GM12878 (cell line): ENCODE results near the gene DYSF. TPM values are rescaled to one million over a fixed set of nuclear protein-coding genes. Genes with fewer than 3 reads are reported as not detected.

Experiments
- ATAC-seq: fragments of 200-7000 bp; cut with Tn5 transposase; 3 replicates; pipeline ENCODE4 v1.9.1; 2020; ENCODE audit warnings: mild to moderate bottlenecking, moderate library complexity
- BruUV-seq: library from RNA; stranded (reverse); fragments of 400-500 nt; replicated peaks from 2 replicates; lab custom pipeline; 2021; lab: Mats Ljungman, UMichigan
- CTCF ChIA-PET: fragments of 300-600 bp; sonication (Branson Sonifier 250); formaldehyde crosslinking; extraction: SDS; loops from one replicate; lab custom pipeline; 2021; ENCODE audit warnings: inconsistent platforms; lab: Yijun Ruan, JAX
- POLR2A ChIA-PET: fragments of 350-600 bp; formaldehyde crosslinking; extraction: SDS; loops from one replicate; lab custom pipeline; 2021; ENCODE audit warnings: inconsistent platforms; lab: Charles Lee
- RAD21 ChIA-PET: fragments of 300-600 bp; sonication (Branson Sonifier 250); formaldehyde crosslinking; loops from one replicate; lab custom pipeline; 2023; ENCODE audit warnings: antibody characterized with exemption; ENCODE audit not compliant: unreplicated experiment; lab: Charles Lee
- SMC1A ChIA-PET: fragments of 300-600 bp; sonication (Branson Sonifier 250); formaldehyde crosslinking; loops from one replicate; lab custom pipeline; 2023; ENCODE audit not compliant: unreplicated experiment, uncharacterized antibody; lab: Charles Lee
- DNase-seq: peaks from one replicate; pipeline ENCODE4 v3.0.0-alpha.2; 2011; ENCODE audit warnings: low read depth, low spot score
- FAIRE-seq: peaks from 3 replicates; lab custom pipeline; 2011; peaks lifted over from hg19 to GRCh38; lab: Jason Lieb, UNC
- H2AFZ ChIP-seq: 2 replicates; pipeline ENCODE4 v1.6.0; 2011; ENCODE audit warnings: low read depth, low read length, control low read depth; ENCODE audit not compliant: control insufficient read depth
- H3K27ac ChIP-seq: 2 replicates; pipeline ENCODE4 v1.5.1; 2011; ENCODE audit warnings: control low read depth; ENCODE audit not compliant: control insufficient read depth, insufficient read depth
- H3K27me3 ChIP-seq, 2 experiments: replicated peaks in 1 of 2; 2 replicates each; pipeline versions ENCODE4 v1.6.0 to v1.6.1; 2011; ENCODE audit warnings: low read length in 1 of 2; ENCODE audit not compliant: control insufficient read depth in 2 of 2, insufficient read depth in 2 of 2
- H3K36me3 ChIP-seq, 2 experiments: 2 replicates each; pipeline ENCODE4 v1.5.1; 2011; ENCODE audit warnings: low read length in 1 of 2; ENCODE audit not compliant: control insufficient read depth in 2 of 2, insufficient read depth in 2 of 2
- H3K4me1 ChIP-seq: 2 replicates; pipeline ENCODE4 v1.6.1; 2011; ENCODE audit warnings: mild to moderate bottlenecking, low read length, moderate library complexity, mixed read lengths; ENCODE audit not compliant: control insufficient read depth, insufficient read depth
- H3K4me2 ChIP-seq: 2 replicates; pipeline ENCODE4 v1.6.0; 2011; ENCODE audit warnings: control low read depth; ENCODE audit not compliant: control insufficient read depth, insufficient read depth
- H3K4me3 ChIP-seq: fragments of 200-600 bp; sonication (generic); 2 replicates; pipeline ENCODE4 v1.5.1; 2016
- H3K79me2 ChIP-seq: 2 replicates; pipeline ENCODE4 v1.6.0; 2011; ENCODE audit warnings: low read length; ENCODE audit not compliant: control insufficient read depth, insufficient read depth
- H3K9ac ChIP-seq: 2 replicates; pipeline ENCODE4 v1.8.0; 2011; ENCODE audit warnings: low read length, control low read depth, mixed read lengths; ENCODE audit not compliant: control insufficient read depth, insufficient read depth
- H3K9me3 ChIP-seq: replicated peaks from 3 replicates; pipeline ENCODE4 v1.5.1; 2011; ENCODE audit warnings: mild to moderate bottlenecking, low read length; ENCODE audit not compliant: control insufficient read depth, insufficient read depth
- H4K20me1 ChIP-seq: 2 replicates; pipeline ENCODE4 v1.6.0; 2011; ENCODE audit not compliant: control insufficient read depth, insufficient read depth
- WGBS: methylation state at CpG from one replicate; pipeline ENCODE4 v1.1.6; 2016; ENCODE audit warnings: low lambda C conversion rate; ENCODE audit not compliant: insufficient replicate concordance, insufficient coverage; ENCODE audit errors: missing lambda C conversion rate; 5-methylcytosine and 5-hydroxymethylcytosine counted together
- in situ Hi-C: fragments of 300-500 bp; cut with MboI; formaldehyde crosslinking; loops from 9 replicates; pipeline ENCODE4 v1.14.3; 2018; ENCODE audit warnings: mixed read lengths
- intact Hi-C: fragments of 100-400 bp; cut with micrococcal nuclease; formaldehyde crosslinking; loops from one replicate; pipeline ENCODE4 v1.14.2; 2022; ENCODE audit not compliant: unreplicated experiment
- polyA plus RNA-seq, 11 experiments: library from polyadenylated mRNA; depleted of rRNA in 4 of 11; unstranded in 6 of 11; stranded (reverse) in 5 of 11; fragments of >200 nt; fragmentation: Nextera tagmentation in 4 of 11; fragmentation: Illumina TruSeq in 1 of 11; extraction: Ambion mirVana in 4 of 11; extraction: Trizol in 1 of 11; gene quantifications; 1 replicate in 1 of 11; 2 replicates in 10 of 11; pipeline versions ENCODE4 v1.2.1 to v1.2.3, GENCODE V29; 2011 to 2016; ENCODE audit warnings: inconsistent platforms in 2 of 11, missing spikeins in 2 of 11, low read depth in 1 of 11
- total RNA-seq, 4 experiments: library from RNA; depleted of rRNA in 3 of 4; stranded (reverse); fragments of >200 nt in 3 of 4; fragmentation: Illumina TruSeq in 1 of 4; extraction: Trizol in 1 of 4; gene quantifications; 2 replicates each; pipeline versions ENCODE4 v1.2.1 to v1.2.3, GENCODE V29; 2013 to 2021
- TF ChIP-seq, protein P1 (sequence below): fragments of 450-650 bp; formaldehyde crosslinking; IDR thresholded peaks from 2 replicates; pipeline ENCODE4 v1.5.0; 2022; ENCODE audit warnings: mild to moderate bottlenecking, missing genetic modification characterization

The DYSF gene
- total and polyA plus RNA-seq, 10 of the 15 experiments (the other 5 are each of a cell fraction or from before 2014, with no cell fraction given): under 0.01 to 0.15 (median 0.03) TPM; not detected in 7

DNA sequence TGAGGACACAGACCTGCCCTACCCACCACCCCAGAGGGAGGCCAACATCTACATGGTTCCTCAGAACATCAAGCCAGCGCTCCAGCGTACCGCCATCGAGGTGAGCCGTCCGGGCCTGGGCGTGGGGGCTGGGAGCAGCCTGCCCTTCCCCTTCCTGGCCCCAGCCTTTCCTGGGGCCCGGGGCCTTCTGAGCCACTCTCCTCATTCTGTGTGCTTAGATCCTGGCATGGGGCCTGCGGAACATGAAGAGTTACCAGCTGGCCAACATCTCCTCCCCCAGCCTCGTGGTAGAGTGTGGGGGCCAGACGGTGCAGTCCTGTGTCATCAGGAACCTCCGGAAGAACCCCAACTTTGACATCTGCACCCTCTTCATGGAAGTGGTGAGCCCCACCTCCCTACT lies 157.9 kb downstream of the DYSF start:
- Histone ChIP-seq H3K27ac (no peak overlapping the region), H3K4me2 (no peak overlapping the region), H3K79me2 (no peaks in the 10 kb centered on the region), H3K9me3 (no peaks in the 10 kb centered on the region), H3K27me3 (0 out of 4 replicates have a peak, but pooled peaks cover 0 to 2% of the 10 kb centered on the region in 2 experiments), H3K4me1 (no peaks in the 10 kb centered on the region), H2AFZ (no peak overlapping the region), H3K9ac (no peak overlapping the region), H3K36me3 (no peaks in the 10 kb centered on the region), H4K20me1 (no peaks in the 10 kb centered on the region; the same call in 1 of the 2 replicates), H3K4me3 (no peak overlapping the region)
- ChIA-PET SMC1A (no interaction called here), RAD21 (no interaction called here), POLR2A (no interaction called here), CTCF (interaction anchor here (1.4 kb wide), 1 partner anchor 539 kb away, joined by 3 read pairs; no protein-coding TSS in a partner anchor)
- ATAC-seq (no peak), FAIRE-seq (no peak), DNase-seq (no peak)
- 54% methylated on average over 12 of the region's 12 CpGs for WGBS
- TF ChIP-seq, protein P1, sequence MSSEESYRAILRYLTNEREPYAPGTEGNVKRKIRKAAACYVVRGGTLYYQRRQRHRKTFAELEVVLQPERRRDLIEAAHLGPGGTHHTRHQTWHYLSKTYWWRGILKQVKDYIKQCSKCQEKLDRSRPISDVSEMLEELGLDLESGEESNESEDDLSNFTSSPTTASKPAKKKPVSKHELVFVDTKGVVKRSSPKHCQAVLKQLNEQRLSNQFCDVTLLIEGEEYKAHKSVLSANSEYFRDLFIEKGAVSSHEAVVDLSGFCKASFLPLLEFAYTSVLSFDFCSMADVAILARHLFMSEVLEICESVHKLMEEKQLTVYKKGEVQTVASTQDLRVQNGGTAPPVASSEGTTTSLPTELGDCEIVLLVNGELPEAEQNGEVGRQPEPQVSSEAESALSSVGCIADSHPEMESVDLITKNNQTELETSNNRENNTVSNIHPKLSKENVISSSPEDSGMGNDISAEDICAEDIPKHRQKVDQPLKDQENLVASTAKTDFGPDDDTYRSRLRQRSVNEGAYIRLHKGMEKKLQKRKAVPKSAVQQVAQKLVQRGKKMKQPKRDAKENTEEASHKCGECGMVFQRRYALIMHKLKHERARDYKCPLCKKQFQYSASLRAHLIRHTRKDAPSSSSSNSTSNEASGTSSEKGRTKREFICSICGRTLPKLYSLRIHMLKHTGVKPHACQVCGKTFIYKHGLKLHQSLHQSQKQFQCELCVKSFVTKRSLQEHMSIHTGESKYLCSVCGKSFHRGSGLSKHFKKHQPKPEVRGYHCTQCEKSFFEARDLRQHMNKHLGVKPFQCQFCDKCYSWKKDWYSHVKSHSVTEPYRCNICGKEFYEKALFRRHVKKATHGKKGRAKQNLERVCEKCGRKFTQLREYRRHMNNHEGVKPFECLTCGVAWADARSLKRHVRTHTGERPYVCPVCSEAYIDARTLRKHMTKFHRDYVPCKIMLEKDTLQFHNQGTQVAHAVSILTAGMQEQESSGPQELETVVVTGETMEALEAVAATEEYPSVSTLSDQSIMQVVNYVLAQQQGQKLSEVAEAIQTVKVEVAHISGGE (CRISPR knock-in tag): no peak
- in situ Hi-C loops (no loop called here), intact Hi-C loops (no loop called here)
- no TSS peak for BruUV-seq
